NK-92 treated with Interleukin-12 subunit alpha and Interleukin-12 subunit beta, amount 100 ng/mL, for 24 hours (cell line): ENCODE measurements around the gene ATP7A.
A peak's percentile ranks its signal among the peaks of the same experiment; 100 is the strongest.
"Not testable (repeated sequence)": the region's sequence is repeated elsewhere in the genome, so short reads cannot be mapped to it uniquely, and the experiment has no call there.

Experiments
- DNase-seq: peaks from one replicate; lab custom pipeline; 2025; lab: John Stamatoyannopoulos, UW

ATP7A gene

DNA sequence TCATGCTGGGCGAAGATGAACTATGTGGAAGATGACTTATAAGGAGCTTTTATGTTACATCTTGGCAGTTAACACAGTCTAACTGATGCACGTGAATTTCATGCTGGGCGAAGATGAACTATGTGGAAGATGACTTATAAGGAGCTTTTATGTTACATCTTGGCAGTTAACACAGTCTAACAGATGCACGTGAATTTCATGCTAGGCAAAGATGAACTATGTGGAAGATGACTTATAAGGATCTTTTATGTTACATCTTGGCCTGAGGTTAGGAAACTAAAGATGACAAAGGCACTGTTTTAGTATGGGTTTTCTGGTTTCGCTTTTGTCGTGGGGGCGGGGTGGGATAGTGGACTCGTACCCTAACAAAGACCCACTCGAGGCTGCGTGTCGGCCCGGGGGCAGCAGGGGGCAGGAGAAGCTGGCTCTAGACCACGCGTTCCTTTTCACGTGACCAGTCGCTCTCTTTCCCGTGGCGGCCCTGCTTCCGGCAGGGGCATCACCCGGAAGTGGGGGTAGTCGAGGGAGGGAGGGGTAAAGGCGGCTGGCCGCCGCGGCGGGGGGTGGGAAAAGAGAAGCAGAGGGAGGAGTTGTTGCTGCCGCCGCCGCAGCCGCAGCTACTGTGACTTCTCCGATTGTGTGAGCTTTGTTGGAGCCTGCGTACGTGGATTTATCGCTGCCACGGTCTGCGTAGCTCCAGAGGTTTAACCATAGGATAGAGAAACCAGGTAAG is at the start of gene ATP7A:
Gene ATP7A, plus strand, starts transcription at position 586 of the 733 bp plus-strand sequence. CDS start 60,949 bp downstream, outside the sequence.
- DNase-seq: peak; percentile 86

DNA sequence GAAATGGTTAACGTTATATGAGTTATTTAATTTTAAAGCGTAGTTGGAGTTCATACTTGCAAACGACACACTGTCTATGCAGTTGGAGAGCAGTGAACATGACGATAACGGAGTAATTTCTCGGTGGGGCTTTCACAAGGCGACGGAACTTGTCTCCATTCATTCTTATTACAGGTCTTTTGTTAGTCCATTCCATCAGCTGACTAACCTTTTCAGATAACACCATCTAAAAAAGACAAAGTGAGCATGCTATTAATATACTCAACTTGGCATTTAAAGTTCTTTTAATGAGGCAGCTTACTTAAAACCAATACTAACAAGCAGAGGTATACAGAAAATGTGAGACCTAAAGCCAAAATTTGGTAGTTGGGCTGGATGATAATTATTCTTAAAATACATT is 35.1 kb upstream of the ATP7A start:
- no peak for DNase-seq

DNA sequence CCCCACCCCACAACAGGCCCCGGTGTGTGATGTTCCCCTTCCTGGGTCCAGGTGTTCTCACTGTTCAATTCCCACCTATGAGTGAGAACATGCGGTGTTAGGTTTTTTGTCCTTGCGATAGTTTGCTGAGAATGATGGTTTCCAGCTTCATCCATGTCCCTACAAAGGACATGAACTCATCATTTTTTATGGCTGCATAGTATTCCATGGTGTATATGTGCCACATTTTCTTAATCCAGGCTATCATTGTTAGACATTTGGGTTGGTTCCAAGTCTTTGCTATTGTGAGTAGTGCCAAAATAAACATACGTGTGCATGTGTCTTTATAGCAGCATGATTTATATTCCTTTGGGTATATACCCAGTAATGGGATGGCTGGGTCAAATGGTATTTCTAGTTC is 29.1 kb upstream of the ATP7A start:
- DNase-seq: not testable (repeated sequence)

DNA sequence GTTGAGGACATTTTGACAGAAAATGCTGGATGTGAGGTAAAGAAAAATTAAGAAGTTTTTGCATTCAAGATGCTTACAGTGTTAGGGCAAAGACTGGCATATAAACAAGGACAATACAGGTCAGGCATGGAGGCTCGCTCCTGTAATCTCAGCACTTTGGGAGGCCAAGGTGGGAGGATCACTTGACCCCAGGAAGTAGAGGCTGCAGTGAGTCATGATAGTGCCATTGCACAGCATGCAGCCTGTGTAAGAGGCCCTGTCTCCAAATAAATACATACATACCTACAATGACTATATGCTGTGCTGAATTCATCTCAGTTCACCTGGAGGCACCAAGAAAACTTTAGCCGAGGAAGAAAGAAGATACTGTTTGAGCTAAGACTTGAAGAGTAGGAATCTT is 17.6 kb upstream of the ATP7A start:
- no peak for DNase-seq

DNA sequence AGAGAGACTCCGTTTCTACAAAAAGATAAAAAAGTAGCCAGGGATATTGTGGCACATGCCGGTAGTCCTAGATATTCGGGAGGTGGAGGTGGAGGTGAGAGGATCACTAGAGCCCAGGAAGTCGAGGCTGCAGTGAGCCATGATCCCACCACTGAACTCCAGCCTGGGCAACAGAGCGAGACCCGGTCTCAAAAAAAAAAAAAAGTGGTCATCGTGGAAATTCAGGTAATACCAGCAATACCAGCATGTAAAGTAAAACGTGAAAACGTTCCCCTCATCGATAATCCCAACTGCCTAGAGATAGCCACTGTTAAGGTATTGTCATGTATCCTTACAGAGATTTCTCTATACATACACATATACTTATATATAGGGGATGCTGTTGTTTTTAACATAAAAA is 16.8 kb upstream of the ATP7A start:
- no peak for DNase-seq

DNA sequence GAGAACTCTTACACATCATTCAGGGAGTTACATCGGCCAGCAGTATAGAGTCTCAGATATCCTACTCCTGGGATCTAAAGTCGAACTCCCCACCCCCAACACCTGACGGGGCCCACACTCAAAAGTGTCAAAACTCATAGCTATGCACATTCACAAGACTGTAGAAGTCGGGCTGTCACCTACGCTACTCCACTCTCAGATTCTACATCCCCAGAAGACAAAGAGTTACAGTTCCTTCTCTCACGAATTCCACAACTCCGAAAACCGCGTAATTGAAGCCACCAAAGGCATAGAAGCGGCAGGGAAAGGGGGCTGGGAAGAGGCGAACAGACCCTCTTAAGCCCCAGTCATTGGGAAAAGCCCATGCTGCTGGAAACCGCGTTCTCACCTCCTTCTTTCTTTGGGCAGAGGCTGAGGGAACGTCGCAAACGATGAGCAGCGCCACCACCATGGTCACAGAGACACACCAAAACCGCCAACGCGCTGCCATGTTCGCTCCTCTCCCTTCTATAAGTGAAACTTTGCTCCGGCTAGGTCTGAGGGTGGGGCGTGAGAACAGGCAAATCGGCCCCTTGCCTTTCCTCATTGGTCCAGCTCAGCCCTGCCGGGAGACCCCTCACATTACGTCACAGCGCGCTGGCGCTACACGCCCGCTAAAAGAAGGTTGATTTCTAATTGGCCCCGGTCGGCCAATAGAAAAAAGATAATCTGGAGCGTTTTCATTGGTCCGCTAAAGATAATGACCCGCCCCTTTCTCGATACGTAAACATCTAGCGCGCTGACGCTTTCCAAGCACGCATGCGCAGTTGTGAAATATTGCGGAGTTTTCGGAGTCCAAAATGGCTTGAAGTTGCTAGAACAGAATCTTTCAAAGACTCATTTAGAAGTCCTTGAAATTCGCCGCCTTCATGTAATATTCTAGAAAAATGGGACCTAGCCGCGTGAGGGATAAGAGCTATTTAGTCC is 15.3 kb upstream of the ATP7A start, which contains the start of gene MAGT1:
Gene MAGT1, minus strand, starts transcription at position 515 of the 966 bp plus-strand sequence. Its CDS starts 25 bp downstream, at position 490.
- DNase-seq: peak; percentile 85

DNA sequence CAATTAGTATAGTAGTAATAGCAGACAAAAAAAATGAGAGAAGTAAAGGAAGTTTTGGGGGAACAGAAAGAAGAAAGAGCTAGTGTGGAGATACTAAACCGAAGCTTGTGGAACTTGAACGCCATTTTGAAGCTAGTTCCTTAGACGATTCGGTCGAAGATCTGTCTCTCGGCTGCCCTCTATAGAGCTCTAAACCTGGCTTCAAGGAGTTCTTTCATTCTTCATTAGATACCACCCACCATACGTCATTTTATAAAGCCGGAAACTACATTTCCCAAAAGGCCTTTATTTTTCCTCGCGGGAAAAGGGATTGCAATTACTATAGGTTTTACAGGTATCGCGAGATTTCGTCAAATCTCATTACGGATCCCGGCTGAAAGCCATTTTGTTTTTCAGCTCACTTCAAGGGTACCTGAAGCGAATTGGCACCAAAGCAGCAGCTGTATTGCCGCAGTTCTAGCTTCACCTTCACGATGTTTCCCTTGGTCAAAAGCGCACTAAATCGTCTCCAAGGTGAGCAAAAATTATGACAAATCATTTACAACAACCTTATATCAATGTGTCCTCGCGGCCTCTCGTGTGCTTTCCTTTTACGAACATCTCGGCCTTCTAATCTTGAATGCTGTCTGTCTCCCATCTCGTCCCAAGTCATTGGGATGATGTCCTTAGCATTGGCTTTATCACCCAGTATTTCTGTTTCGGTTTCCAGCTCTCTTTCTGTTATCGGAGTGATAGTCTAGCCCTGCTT is 11.2 kb upstream of the ATP7A start, which contains the start of gene COX7B:
Gene COX7B, plus strand, starts transcription at position 388 of the 748 bp plus-strand sequence. Its CDS starts 86 bp downstream, at position 474.
- DNase-seq: peak; percentile 48

DNA sequence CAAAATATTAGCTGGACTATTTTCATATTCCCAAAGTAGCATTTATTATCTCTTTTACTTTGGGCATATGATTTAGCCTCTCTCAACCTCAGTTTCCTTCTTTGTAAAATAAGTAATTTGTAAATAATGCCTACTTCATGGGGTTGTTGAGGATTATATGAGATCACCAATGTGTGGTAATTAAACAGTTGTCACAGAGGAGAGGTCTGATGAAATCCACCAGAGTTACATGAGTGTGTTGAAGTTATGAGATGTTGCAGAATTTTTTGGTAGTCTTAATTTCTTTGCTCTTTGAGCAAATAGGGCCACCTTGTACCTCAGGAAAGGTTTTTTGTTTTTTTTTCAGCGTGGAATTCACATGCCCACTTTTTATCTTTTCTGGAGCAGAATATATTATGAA is 9.8 kb upstream of the ATP7A start:
- DNase-seq: no peak

DNA sequence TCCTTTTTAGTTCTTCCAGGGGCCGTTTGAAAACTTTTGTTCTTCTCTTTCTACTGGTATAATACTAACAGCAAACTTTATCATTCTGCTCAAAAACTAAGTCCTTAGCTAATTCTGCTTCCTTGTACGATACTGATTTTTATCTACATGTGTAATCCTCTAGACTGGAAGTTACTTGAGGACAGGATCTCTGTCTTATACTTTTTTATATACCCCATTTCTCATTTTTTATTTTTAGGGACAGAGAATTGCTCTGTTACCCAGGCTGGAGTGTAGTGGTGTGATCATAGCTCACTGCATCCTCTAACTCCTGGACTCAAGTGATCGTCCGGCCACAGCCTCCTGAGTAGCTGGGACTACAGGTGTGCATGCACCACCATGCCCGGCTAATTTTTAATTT is 9.0 kb upstream of the ATP7A start:
- no peak for DNase-seq

DNA sequence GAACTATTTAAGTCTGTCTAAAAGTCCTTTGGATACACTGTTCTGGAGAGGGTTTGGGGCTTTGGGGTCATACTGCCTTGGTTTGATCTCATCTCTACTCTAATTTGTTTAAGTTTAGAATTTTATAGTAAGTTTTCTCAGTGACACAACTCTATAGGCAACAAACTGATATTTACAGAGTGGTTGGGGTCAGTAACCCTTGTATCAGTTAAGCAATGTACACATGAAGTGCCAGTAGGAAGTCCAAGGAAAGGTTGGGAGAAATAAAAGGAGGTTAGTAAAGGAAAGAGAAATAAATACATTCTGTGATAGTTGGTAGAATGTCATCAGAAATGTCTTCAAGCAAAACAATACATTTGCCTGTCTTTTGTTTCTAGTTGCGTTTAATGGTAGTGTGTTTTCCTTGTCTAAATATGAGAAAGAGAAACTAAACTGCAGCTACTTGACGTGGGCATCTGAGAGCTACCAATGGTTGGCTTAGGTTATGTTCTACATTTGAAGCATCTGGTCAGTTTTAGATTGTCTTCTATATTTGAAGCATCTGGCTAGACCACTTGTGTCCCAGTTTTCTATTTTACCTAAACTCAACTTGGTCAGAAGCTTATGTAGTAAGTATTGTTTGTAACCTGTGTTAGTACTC is 6.9 kb downstream of the ATP7A start:
- DNase-seq: no peak

DNA sequence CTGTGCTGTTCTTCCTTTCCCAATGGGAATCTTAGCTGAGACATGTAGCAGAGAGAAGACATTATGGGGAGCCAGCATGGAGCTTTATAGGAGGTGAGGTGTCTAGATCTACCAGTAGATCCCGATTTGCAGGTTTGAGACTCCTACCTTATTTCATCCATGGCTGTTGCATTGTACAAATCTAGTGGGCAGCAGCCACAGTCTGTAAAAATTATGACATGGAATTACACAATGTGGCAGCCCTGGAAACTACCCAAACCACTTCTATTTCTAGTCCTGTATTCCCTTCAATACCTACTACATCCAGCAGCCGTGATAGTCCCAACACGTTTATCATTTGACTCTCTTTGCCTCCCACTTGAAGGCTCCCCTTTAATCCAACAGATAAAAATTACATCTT is 8.1 kb downstream of the ATP7A start:
- no peak for DNase-seq

DNA sequence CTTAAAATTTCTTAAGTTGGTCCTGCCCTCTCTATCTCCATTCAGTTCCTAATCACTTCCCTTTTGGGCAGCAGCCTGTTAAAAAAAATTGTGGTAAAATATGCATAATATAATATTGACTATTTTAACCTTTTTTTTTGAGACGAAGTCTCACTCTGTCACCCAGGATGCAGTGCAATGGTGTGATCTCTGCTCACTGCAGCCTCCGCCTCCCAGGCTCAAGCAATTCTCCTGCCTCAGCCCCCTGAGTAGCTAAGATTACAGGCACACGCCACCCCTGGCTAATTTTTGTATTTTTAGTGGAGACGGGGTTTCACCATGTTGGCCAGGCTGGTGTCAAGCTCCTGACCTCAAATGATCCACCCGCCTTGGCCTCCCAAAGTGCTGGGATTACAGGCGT is 8.9 kb downstream of the ATP7A start:
- not testable (repeated sequence) for DNase-seq

DNA sequence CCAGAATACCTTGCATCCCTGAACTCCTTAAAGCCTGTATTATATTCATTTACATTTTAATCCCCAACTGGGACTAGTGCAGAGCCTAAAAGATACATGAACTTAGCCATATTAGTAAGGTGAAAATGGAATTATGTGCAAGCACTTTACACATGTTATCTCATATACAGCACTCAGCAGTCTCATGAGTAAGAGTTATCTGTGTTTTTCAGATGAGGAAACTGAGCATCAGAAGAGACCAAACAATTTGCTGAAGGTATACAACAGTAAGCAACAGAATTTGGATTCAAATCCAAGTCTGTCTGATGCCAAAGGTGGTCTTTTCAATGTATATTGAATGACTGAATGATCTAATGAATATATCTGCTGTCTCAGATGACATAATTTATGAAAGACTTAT is 12.3 kb downstream of the ATP7A start:
- no peak for DNase-seq

DNA sequence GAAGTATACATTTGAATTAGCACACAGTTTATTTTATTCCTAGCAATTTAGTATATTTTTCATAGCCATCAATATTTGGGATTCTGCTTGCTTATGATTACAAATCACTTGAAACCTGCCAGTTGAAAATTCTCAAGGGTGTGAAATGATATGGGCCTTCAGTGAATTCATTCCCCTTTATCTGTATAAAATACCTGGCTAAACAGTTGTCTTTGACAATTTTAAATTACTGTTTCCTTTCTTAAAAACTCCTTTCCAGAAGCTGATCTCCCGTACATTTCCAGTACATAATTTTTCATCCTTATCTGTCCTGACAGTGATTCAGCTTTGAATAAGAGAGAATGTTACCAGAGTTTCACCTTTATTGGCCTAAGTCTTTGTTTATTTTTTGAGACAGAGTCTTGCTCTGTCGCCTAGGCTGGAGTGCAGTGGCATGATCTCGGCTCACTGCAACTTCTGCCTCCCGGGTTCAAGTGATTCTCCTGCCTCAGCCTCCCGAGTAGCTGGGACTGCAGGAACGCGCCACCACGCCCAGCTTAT is 13.9 kb downstream of the ATP7A start:
- no peak for DNase-seq

DNA sequence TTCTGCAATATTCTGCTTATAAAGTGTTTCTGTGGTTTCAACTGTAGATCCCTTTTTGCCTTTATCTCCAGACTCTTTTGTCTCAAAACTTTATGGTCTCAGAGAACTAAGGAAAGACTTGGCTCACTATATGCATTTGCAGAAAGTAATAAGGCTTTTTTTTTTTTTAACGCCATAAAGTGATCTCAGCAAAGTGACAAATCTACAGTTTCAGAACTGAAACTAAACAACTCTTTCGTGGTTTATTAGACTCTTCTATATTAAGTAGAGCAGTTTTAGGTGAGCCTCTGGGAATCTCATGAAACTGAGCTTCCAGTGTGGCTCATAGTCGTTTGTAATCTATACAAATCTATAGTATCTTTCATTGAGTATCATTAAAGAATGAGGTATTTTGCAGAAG is 15.3 kb downstream of the ATP7A start:
- no peak for DNase-seq

DNA sequence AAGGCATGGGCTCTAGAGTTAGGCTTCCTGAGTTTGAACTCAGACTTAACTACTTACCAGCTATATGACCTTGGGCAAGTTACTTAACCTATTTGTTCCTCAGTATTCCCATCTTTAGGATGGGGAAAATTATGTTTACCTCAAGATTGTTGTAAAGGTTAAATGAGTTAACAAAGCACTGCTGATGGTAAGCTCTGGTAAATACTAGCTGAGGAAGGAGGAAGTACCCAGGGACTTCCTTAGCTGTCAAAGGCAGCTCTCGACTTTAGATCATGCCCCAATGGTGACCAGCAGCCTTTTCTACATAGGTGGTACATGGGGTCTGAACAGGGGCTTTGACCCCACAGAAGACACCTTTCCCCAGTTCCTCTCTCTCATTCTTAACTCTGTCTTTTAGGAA is 20.1 kb downstream of the ATP7A start:
- DNase-seq: no peak

DNA sequence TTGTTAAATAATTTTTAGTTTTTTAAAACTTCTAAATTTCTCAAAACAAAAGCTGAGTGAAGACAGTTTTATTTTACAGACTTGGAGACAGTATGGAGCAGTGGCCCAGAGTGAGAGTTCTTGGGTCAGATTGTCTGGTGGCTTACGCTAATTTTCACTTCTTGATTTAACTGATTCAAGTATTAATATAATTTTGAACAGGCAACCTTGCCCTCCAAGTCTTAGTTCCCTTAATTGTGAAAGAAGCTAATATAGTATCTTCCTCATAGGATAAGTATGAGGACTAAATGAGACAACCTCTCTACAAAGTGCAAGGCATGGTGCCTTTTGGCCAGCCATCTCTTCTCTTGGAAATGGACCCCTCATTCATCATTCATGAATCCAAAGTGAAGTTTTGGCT is 25.4 kb downstream of the ATP7A start:
- no peak for DNase-seq

DNA sequence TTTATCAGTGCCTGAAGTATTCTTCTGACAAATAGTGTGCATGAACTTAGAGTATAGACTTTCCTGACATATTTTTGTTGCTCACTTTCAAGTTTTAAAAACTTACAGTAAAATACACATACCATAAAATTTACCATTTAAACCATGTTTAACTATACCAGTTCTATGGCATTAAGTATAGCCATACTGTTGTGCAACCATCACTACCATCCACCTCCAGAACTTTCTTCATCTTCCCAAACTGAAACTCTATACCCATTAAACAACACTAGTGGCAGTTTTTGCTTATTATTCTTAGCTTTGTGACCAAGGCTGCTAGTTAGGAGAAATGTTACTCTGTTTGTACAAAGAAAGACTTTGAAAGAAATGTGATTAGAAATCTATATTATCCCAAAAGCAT is 25.8 kb downstream of the ATP7A start:
- no peak for DNase-seq

DNA sequence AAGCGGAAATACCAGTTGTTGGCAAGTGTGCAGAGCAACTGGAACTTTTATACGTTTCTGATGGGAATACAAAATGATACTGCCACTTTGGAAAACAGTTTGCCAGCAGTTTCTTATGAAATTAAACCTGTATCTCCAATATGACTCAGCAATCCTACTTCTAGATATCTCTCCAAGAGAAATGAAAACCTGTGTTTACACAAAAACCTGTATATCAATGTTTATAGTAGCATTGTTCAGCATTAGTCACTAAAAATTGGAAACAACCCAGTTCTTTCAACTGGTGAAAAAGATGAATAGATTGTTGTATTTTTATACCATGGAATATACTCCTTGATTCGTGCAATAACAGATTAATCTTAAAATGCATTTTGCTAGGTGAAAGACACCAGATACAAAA is 26.8 kb downstream of the ATP7A start:
- no peak for DNase-seq

DNA sequence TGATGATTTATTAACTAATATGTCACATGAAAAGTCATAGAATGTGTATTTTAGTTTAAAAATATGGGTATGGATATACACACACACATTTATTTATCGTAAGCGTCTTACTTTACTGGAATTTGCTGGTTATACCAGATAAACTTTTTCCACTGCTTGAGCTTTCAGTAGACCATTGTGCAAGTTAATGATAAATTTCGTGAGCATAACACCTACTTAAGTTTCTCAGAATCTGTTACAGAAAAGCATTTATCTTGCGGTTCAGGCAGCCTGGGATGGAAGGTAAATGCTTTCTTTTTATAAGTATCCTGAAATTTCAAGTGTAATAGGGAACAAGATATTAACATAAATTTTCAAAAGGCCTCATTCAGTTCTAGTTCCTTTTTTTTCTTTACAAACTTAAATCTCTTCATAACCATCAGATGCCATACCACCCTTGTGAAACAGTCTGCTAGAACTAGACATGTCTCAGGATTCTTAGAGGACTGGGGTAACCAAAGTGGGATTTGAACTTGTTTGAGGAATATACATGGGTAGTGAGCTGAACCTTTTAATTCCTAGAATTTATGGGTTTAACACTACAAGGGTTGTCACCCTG is 27.7 kb downstream of the ATP7A start:
- DNase-seq: no peak

DNA sequence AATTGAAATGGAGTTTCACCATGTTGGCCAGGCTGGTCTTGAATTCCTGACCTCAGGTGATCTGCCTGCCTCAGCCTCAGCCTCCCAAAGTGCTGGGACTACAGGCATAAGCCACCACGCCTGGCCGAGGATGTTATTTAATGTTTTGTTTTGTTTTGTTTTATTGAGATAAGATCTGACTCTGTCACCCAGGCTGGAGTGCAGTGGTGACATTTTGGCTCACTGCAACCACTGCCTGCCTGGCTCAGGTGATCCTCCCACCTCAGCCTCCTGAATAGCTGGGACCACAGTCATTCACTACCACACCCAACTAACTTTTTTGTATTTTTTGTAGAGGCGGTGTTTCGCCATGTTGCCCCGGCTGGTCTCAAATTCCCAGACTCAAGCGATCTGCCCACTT is 34.5 kb downstream of the ATP7A start:
- not testable (repeated sequence) for DNase-seq
